HFF-Myc (cell line): ENCODE measurements around the gene DIP2C.

ENCODE experiments used
- DNase-seq: peaks from one replicate; pipeline ENCODE4 v3.0.0-alpha.2; 2011; ENCODE audit warnings: low read depth; ENCODE audit errors: extremely low read depth
- H3K4me3 ChIP-seq: replicated peaks from 2 replicates; pipeline ENCODE4 v1.5.1; 2011; ENCODE audit warnings: low read depth, mild to moderate bottlenecking, control low read depth, low read length
- CTCF ChIP-seq: IDR thresholded peaks from 2 replicates; pipeline ENCODE4 v1.5.1; 2012; ENCODE audit warnings: mild to moderate bottlenecking, low read depth, low read length, control low read depth; ENCODE audit errors: missing control alignments

The DIP2C gene

GRCh38 chr10:672203-672602, 17.3 kb downstream of the DIP2C start:
- no peak for DNase-seq

GRCh38 chr10:670990-671389, 18.5 kb downstream of the DIP2C start:
- no peak for TF ChIP-seq CTCF
- no peak for DNase-seq
- no peak overlapping the region for H3K4me3 ChIP-seq

More at GRCh38 chr10:672203-672602, 17.3 kb downstream of the DIP2C start:
- no peak for TF ChIP-seq CTCF
- no peak overlapping the region for H3K4me3 ChIP-seq

DNA sequence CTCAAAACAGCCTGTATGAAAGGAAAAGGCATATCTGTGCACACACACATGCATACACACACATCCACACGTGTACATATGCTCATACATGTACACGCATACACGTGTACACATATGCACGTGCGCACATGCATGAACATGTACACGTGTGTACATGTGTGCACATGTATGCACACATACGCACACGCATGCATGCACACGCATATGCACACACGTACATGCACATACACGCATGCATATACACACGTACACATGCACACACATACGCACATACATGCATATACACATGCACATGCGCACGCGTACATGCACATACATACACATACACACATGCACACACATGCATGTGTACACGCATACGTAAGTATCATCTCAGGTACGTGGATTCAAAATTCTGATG, 19.4 kb downstream of the DIP2C start:
- DNase-seq = no peak
- no peak for TF ChIP-seq CTCF
- no peak overlapping the region for H3K4me3 ChIP-seq

DNA sequence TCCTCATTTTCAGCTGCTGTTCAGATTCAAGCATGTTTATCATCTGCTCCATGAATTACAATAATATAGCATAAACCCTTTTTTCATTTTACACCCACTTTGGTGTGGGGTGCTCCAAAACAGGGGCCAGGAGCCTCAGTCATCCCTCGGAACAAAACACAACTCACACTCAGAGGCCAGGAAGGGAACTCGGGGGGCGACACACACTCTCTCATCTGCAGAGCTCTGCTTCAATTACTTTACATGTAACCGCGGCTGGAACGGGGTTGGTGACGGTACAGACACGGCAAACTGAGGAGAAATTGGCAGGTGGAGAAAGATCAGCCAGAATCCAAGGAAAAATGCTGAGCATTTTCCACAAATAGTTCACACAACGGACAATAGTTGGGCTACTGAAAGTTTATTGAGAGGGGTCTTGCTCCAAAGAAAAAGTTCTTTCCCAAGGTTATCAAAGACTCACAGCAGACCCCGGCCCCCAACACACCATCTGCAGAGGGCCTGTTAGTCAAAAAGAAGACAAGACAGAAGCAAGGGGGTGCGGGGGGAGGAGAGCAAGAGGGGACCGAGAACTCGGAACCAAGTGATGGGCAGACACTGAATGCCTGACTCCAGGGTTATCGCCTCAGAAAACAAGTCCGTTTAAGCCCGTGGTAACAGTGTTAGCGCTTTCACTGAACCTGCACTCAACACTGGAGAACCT, 20.5 kb downstream of the DIP2C start:
- no peak for DNase-seq
- TF ChIP-seq CTCF = no peak
- no peak overlapping the region for H3K4me3 ChIP-seq

DNA sequence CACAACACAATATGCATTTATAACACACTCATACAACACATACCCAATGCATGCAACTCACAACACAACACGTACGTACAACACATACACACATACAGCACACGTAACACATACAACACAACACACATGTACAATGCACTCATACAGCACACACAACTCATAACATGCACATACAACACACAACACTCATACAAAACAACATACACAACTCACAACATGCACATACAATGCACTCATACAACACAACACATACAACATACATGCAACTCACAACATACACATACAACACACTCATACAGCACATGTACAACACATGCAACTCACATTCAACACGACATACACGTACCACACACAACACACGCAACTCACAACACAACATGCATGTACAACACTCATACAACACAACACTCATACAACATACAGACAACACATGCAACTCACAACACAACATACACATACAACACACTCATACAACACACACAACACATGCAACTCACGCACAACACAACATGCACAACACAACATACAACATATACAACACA, 21.8 kb downstream of the DIP2C start:
- TF ChIP-seq CTCF = no peak
- DNase-seq = no peak
- no peak overlapping the region for H3K4me3 ChIP-seq

DNA sequence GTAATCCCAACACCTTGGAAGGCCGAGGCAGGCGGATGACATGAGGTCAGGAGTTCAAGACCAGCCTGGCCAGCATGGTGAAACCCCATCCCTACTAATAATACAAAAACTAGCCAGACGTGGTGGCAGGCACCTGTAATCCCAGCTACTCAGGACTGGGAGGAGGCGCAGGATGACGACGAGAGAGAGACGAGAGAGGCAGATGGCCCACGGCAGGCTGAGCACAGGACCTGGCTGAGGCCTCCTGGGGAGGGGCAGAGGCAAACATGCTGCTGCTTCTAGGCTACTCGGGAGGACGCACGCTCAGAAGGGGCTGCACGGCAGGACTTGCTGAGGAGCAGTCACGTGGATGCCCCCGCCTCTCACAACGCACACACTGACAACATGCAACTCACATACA, 22.4 kb downstream of the DIP2C start:
- no peak for TF ChIP-seq CTCF
- no peak for DNase-seq
- H3K4me3 ChIP-seq = no peak overlapping the region
